Sigmoid colon (tissue), 3 donors: Measurements from ENCODE around the gene SLC6A9.

ENCODE experiments used
- CTCF ChIP-seq, 4 experiments: fragments of 450-650 bp in 3 of 4; fragments of 200-600 bp in 1 of 4; IDR thresholded peaks; one replicate each; pipeline ENCODE4 v1.5.1; 2016 to 2019; ENCODE audit warnings: antibody characterized with exemption in 4 of 4, mild to moderate bottlenecking in 3 of 4, moderate library complexity in 2 of 4
- POLR2A ChIP-seq, 2 donors: fragments of 450-650 bp; IDR thresholded peaks; one replicate each; pipeline ENCODE4 v1.6.1; 2016; ENCODE audit warnings: antibody characterized with exemption in 2 of 2, mild to moderate bottlenecking in 2 of 2, moderate library complexity in 2 of 2

GRCh38 chr1:44067266-44068250 lies 36.3 kb upstream of the SLC6A9 start:
- TF ChIP-seq CTCF (IDR thresholded peaks at IDR 0.05) (no peak), POLR2A (IDR thresholded peaks at IDR 0.05) (no peak)
